ENCODE data around the gene MSL3B. TPM values are rescaled to one million over a fixed set of nuclear protein-coding genes. Genes with fewer than 3 reads are reported as not detected.

Gene MSL3B

Other genes with a start within 250 kb of the MSL3B start
- gene UGT1A10, start 231.9 kb downstream of the MSL3B start, total RNA-seq = not detected
- gene UGT1A10, start 231.9 kb downstream of the MSL3B start, polyA plus RNA-seq = not detected
- not detected for gene UGT1A9, start 196.5 kb downstream of the MSL3B start, total RNA-seq
- not detected for gene UGT1A9, start 196.5 kb downstream of the MSL3B start, polyA plus RNA-seq
- gene UGT1A7, start 186.5 kb downstream of the MSL3B start, total RNA-seq = not detected
- gene UGT1A7, start 186.5 kb downstream of the MSL3B start, polyA plus RNA-seq = not detected
- gene UGT1A6, start 175.5 kb downstream of the MSL3B start, total RNA-seq = not detected
- not detected for gene UGT1A6, start 175.5 kb downstream of the MSL3B start, polyA plus RNA-seq
- not detected for gene UGT1A5, start 155.5 kb downstream of the MSL3B start, total RNA-seq
- not detected for gene UGT1A5, start 155.5 kb downstream of the MSL3B start, polyA plus RNA-seq
- gene UGT1A4, start 149.7 kb downstream of the MSL3B start, total RNA-seq = not detected
- not detected for gene UGT1A4, start 149.7 kb downstream of the MSL3B start, polyA plus RNA-seq
- gene UGT1A3, start 139.3 kb downstream of the MSL3B start, total RNA-seq = not detected
- not detected for gene UGT1A3, start 139.3 kb downstream of the MSL3B start, polyA plus RNA-seq
- not detected for gene UGT1A1, start 108.1 kb downstream of the MSL3B start, total RNA-seq
- gene UGT1A1, start 108.1 kb downstream of the MSL3B start, polyA plus RNA-seq = not detected
- not detected for gene MROH2A, start 90.1 kb downstream of the MSL3B start, total RNA-seq
- not detected for gene MROH2A, start 90.1 kb downstream of the MSL3B start, polyA plus RNA-seq
- 1.8 TPM for gene HJURP, start 13.9 kb downstream of the MSL3B start, total RNA-seq
- 1 to 10 TPM in 2 of 4 donors, under 1 TPM in 2; 0.34 to 1.7 (median 0.98) TPM for gene HJURP, start 13.9 kb downstream of the MSL3B start, polyA plus RNA-seq
- gene TRPM8, start 49.0 kb upstream of the MSL3B start, total RNA-seq = not detected
- gene TRPM8, start 49.0 kb upstream of the MSL3B start, polyA plus RNA-seq = not detected
- gene SPP2, start 182.3 kb upstream of the MSL3B start, total RNA-seq = not detected
- not detected for gene SPP2, start 182.3 kb upstream of the MSL3B start, polyA plus RNA-seq

Measured in CD4-positive, CD25-positive, alpha-beta regulatory T cell (primary cell).